Gastroesophageal sphincter (tissue), 3 donors: ENCODE data around the gene GDF2.

Source experiments
- CTCF ChIP-seq, 4 experiments: fragments of 200-600 bp in 2 of 4; fragments of 450-650 bp in 2 of 4; sonication (generic) in 1 of 4; IDR thresholded peaks; one replicate each; pipeline ENCODE4 v1.5.1; 2017 to 2019; ENCODE audit warnings: antibody characterized with exemption in 4 of 4, mild to moderate bottlenecking in 2 of 4, moderate library complexity in 2 of 4
- POLR2A ChIP-seq, 2 donors: fragments of 450-650 bp; IDR thresholded peaks; one replicate each; pipeline ENCODE4 v1.6.1; 2017; ENCODE audit warnings: antibody characterized with exemption in 2 of 2, mild to moderate bottlenecking in 2 of 2, moderate library complexity in 1 of 2
- POLR2AphosphoS5 ChIP-seq: sonication (generic); formaldehyde crosslinking; IDR thresholded peaks from one replicate; pipeline ENCODE4 v1.6.1; 2017; ENCODE audit warnings: antibody characterized with exemption

- TF ChIP-seq CTCF (IDR thresholded peaks at IDR 0.05): no peak
- no peak for TF ChIP-seq POLR2AphosphoS5
- TF ChIP-seq POLR2A (IDR thresholded peaks at IDR 0.05): no peak
Measured at GRCh38 chr10:47311193-47311931, 10.9 kb upstream of the GDF2 start.
